ENCODE data around the gene WASF2.

The WASF2 gene

DNA sequence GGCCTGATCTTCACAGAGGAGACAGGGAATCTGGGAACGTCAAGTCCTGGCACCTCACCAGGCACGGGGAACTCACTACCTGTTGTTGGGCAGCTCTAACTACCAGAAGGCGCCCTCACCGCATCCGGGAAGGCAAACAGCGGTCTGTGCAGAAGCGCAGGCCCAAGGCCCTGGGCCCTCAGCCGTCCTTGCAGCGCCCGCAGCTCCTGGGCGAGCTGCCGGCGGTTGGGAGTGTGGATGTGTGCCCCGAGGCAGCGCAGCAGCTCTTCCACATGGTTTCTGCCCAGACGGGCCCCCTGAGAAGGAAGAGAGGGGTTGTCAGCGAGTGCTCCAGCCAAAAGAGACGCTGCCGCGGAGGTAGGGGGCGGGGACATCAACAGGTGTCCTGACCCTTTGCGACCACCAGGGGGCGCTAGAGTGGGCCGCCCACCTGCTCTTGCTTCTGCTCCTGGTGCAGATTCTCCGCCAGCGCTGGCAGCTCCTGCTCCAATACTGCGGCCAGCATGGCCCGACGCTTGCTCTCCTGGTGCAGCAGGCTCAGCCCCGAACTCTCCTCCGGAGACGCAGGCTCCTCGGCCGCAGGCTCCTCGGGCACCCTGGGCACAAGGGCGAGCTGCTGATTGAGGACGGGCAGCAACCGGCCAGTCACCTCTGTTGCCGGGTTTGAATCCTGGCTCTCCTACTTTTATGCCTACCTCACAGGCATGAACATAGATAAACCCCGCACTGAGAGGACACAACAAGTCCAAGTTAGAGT lies 132.5 kb downstream of the WASF2 start:
- DNase-seq (ENCODE audit: low spot score) = peak; percentile 76

DNA sequence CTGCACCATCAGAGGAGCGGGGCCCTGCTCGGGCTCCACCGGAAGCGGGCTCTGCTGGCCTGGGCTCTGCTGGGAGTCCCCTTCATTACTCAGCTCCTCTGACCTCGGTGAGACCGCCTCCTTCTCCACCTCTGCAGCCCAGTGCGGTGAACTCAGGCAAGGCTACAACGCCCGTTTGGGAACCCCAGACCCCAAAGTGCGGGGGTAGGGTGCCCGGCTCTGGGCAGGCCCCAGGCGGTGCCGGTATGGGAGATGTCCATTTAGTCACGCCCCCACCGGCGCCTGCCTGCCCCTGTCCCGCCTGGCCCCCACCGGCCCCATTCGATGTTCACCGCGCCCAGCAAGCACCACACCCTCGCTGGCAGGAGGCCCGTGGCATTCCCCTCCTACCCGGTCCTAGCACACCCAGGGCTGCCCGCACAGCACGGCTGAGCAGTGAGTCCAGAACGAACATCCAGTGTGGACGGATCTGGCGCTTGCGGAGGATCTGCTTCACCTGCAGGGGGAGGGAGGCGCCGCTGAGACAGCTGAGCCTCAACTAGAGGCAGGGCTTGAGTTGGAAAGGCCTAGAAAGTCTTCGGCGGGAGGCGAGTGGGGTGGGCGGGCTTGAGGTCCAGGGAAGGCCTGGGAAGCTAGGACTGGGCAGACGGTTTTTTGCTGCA lies 133.2 kb downstream of the WASF2 start:
- DNase-seq (ENCODE audit: low spot score) = peak; percentile 59

DNA sequence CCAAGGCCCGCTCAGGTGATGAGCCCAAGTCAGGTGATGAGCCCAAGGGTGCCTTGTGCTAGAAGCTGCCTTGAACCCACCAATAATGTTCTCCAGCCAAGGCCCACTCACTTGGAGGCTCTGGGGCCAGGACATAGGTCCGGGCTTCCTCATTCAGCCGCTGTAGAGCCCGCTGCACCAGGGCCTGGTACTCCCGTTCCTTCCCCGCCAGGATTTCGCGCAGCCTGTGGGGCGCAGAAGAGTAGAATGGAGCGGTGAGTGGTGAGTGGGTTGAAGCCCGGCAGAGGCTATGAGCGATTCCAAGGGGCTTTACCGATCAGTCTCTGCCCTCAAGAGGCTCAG lies 133.7 kb downstream of the WASF2 start:
- DNase-seq (ENCODE audit: low spot score) = no peak

DNA sequence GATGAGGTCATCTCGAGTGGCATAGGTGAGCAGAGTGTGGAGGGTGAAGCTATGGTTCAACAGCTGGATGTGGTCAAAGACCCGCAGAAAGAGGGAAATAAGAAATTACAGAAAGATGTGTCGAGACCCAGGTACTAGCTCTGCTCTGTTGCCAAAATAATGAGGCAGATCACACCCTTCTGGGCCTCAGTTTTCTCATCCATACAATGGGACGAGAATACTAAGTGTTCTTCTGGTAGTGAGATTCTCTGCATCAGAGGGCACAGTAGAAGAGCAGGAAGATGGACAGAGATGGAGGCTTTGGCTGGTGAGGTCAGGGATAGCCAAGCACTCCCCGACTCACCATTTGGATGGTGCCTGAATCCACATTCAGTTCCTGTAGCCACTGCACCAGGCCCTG lies 134.3 kb downstream of the WASF2 start:
- no peak for DNase-seq (ENCODE audit: low spot score)

All from hematopoietic multipotent progenitor cell treated with erythropoietin and hydrocortisone succinate and interleukin-3 and kit ligand, for 15 days (in vitro differentiated cells).